ENCODE measurements around the gene ENDOD1.

Gene ENDOD1

GRCh38 chr11:95074792-95075563, 14.7 kb upstream of the ENDOD1 start:
- in situ Hi-C loops (cut with MboI; ENCODE audit: low sequenced_read_pairs) = no loop called here

DNA sequence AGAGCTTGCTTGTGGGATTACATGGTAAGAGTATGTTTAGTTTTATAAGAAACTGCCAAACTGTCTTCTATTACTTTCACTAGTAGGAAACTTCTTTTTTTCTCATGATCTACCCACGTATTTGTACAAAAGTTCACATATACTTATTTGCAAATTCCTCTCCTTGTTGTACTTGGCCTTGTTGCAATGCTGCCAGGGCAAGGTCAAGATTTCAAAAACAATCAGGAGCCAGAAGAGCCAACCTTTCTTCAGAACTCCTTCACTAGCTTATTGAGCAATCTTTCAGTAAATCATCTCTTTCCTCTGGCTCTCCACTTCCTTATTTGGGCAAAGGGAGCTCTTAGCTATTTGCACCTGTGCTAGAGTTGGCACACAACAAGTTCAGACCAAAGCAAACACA, 13.2 kb upstream of the ENDOD1 start:
- in situ Hi-C loops (cut with MboI; ENCODE audit: low sequenced_read_pairs) = no loop called here

- in situ Hi-C loops (cut with MboI; ENCODE audit: low sequenced_read_pairs) = no loop called here
These were observed 12.7 kb upstream of the ENDOD1 start for GRCh38 chr11:95076981-95077380.

- in situ Hi-C loops (cut with MboI; ENCODE audit: low sequenced_read_pairs) = no loop called here
These were observed 11.1 kb upstream of the ENDOD1 start for GRCh38 chr11:95078526-95078925.

DNA sequence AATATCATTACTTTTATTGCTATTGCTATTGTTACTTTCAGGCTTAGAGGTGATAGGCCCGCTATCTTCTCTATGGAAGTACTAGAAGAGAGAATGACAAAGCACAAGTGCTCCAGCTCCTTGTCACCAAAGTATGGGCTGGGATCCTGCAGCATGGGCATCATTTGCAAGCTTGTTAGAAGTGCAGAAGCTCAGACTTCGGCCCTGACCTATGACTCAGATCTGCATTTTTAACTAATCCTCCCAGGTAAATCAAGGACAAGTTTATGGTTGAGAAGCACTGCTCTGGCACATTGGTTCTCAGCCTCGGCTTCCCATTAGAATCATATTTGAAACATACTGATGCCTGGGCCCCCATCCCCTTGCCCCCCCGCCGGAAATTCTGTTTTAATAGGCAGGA, 8.6 kb upstream of the ENDOD1 start:
- in situ Hi-C loops (cut with MboI; ENCODE audit: low sequenced_read_pairs) = no loop called here

- in situ Hi-C loops (cut with MboI; ENCODE audit: low sequenced_read_pairs) = no loop called here
These were observed 8.2 kb upstream of the ENDOD1 start for GRCh38 chr11:95081412-95081811.

- in situ Hi-C loops (cut with MboI; ENCODE audit: low sequenced_read_pairs) = no loop called here
These were observed 7.1 kb upstream of the ENDOD1 start for GRCh38 chr11:95082576-95083001.

- in situ Hi-C loops (cut with MboI; ENCODE audit: low sequenced_read_pairs) = no loop called here
These were observed 5.1 kb upstream of the ENDOD1 start for GRCh38 chr11:95084509-95084908.

GRCh38 chr11:95085117-95085816, 4.4 kb upstream of the ENDOD1 start:
- in situ Hi-C loops (cut with MboI; ENCODE audit: low sequenced_read_pairs) = no loop called here

- in situ Hi-C loops (cut with MboI; ENCODE audit: low sequenced_read_pairs) = no loop called here
These were observed 3.5 kb upstream of the ENDOD1 start for GRCh38 chr11:95086151-95086550.

DNA sequence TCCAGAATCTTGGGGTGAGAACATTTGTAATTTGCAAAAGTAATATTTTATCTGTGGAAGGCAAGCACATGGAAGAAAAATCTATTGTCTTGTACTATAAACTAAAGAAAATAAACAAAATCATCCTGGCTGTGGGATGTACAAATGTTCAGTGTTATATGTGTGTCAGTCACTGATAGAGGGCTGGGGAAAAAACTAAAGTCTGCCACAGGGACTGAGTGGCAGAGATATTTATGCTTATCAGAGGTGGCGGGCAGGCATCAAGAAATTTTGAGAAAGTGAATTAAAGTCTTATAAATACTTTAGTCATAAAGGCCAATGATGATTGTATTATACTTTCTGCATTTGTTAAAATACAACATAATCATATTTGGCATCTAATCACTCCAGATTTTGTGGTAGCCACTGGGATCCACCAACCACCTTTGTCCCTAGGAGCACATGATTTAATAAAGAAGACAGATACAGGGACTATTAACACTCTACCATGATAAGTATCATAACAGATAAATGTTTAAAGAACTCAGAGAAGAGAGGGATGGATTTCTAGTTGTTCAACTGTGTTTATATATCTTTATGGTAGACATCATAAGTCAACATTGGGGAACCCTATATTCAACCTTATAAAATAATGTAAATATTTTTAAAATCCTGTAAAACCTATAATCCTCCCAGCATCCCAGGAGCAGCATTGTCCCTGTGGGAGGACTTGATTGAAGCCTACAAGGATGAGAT, 2.6 kb upstream of the ENDOD1 start:
- in situ Hi-C loops (cut with MboI; ENCODE audit: low sequenced_read_pairs) = no loop called here

- in situ Hi-C loops (cut with MboI; ENCODE audit: low sequenced_read_pairs) = no loop called here
These were observed 563 bp upstream of the ENDOD1 start for GRCh38 chr11:95088946-95089619.

GRCh38 chr11:95091663-95092180, 2.1 kb downstream of the ENDOD1 start:
- in situ Hi-C loops (cut with MboI; ENCODE audit: low sequenced_read_pairs) = no loop called here

GRCh38 chr11:95092549-95093324, 3.1 kb downstream of the ENDOD1 start:
- in situ Hi-C loops (cut with MboI; ENCODE audit: low sequenced_read_pairs) = no loop called here

DNA sequence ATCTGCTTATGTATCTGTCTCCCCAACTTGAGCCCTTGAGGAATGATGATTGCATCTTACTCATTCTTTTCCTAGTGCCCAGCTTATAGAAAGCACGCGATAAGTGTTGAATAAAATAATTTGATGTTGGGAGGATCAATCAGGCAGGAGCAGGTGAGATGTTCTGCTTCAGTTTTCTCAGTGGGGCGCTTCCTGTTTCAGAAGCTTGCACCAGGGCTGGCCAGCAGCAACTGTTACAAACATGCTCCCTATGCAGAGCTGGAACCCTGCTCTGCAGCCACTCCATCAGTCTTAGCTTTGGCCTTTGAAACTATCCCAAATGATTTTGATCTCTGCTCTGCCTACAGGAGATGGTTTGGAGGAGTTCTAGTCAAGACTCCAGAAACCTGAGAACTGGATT, 3.9 kb downstream of the ENDOD1 start:
- in situ Hi-C loops (cut with MboI; ENCODE audit: low sequenced_read_pairs) = no loop called here

DNA sequence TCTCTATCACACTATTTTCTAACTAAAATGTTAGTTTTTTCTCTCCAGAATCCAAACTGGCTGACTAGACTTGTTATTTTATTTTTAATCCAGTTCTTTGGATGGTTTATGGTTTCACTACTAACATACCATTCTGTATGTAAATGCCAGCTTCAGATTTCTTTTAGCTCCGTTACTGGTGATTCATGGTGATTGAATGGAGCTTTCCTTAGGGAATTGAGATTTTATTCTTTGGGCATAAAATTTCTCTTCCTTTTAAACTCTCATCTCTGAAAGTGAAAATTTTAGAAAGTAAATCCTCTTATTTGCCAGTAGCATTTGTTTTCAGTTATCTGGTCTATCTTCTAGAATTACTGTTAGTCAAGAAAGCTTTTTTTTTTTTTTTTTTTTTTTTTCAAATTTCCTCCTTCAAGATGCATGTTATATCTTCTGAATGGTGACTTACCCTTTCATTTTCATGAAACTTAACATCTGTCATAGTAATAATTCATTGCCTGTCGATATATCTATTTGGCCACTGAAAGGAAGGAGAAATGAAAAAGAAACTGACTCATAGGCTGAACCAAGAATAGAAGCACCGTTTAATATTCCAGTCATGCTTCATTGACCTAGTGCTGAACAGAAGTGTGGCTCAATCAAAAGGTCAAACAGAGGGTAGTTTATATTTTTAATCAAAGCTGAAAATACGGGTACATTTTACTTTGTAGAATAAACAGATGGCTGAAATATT, 6.4 kb downstream of the ENDOD1 start:
- in situ Hi-C loops (cut with MboI; ENCODE audit: low sequenced_read_pairs) = no loop called here

DNA sequence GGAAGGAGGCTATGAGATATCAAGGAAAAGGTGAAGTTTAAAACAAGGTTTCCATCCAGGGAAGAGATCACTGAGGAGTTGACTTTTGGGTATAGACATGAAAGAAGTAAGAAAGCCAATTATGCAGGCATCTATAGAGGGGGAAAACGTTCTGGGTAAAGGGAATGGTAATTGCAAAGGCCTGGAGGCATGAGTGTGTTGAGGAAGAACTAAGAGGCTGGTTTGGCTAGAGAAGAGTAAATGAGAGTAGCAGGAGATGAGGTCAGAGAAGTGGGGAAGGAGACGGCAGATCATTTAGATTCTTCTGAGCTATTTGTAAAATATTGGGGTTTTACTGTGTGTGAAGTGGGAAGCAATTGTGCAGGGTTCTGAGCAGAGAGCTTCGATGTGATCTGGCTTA, 7.6 kb downstream of the ENDOD1 start:
- in situ Hi-C loops (cut with MboI; ENCODE audit: low sequenced_read_pairs) = no loop called here

- in situ Hi-C loops (cut with MboI; ENCODE audit: low sequenced_read_pairs) = no loop called here
These were observed 9.2 kb downstream of the ENDOD1 start for GRCh38 chr11:95098826-95099225.

GRCh38 chr11:95100191-95100648, 10.6 kb downstream of the ENDOD1 start:
- in situ Hi-C loops (cut with MboI; ENCODE audit: low sequenced_read_pairs) = no loop called here
